ENCODE results near the gene MAPK11.

Gene MAPK11

GRCh38 chr22:50296658-50297490 lies 26.7 kb upstream of the MAPK11 start:
- DNase-seq (ENCODE audit: low read depth in 1 of 2, low spot score in 1 of 2), result no peak

- DNase-seq (ENCODE audit: low read depth in 1 of 2, low spot score in 1 of 2), result no peak
These were observed 24.1 kb upstream of the MAPK11 start for GRCh38 chr22:50294319-50294656.

GRCh38 chr22:50293441-50294318 lies 23.5 kb upstream of the MAPK11 start:
- no peak for DNase-seq (ENCODE audit: low read depth in 1 of 2, low spot score in 1 of 2)

- DNase-seq (ENCODE audit: low read depth in 1 of 2, low spot score in 1 of 2), result no peak
These were observed 22.7 kb upstream of the MAPK11 start for GRCh38 chr22:50292643-50293440.

GRCh38 chr22:50289942-50290630 lies 19.9 kb upstream of the MAPK11 start:
- DNase-seq (ENCODE audit: low read depth in 1 of 2, low spot score in 1 of 2), result no peak

GRCh38 chr22:50289151-50289941 lies 19.2 kb upstream of the MAPK11 start:
- DNase-seq (ENCODE audit: low read depth in 1 of 2, low spot score in 1 of 2), result no peak

- no peak for DNase-seq (ENCODE audit: low read depth in 1 of 2, low spot score in 1 of 2)
These were observed 17.6 kb upstream of the MAPK11 start for GRCh38 chr22:50287731-50288130.

GRCh38 chr22:50286701-50287318 lies 16.6 kb upstream of the MAPK11 start:
- no peak for DNase-seq (ENCODE audit: low read depth in 1 of 2, low spot score in 1 of 2)

GRCh38 chr22:50286275-50286674 lies 16.1 kb upstream of the MAPK11 start:
- no peak for DNase-seq (ENCODE audit: low read depth in 1 of 2, low spot score in 1 of 2)

GRCh38 chr22:50285568-50286229 lies 15.5 kb upstream of the MAPK11 start:
- no peak for DNase-seq (ENCODE audit: low read depth in 1 of 2, low spot score in 1 of 2)

GRCh38 chr22:50284479-50284878 lies 14.3 kb upstream of the MAPK11 start:
- no peak for DNase-seq (ENCODE audit: low read depth in 1 of 2, low spot score in 1 of 2)

GRCh38 chr22:50283821-50284220 lies 13.6 kb upstream of the MAPK11 start:
- no peak for DNase-seq (ENCODE audit: low read depth in 1 of 2, low spot score in 1 of 2)

GRCh38 chr22:50282361-50283155 lies 12.4 kb upstream of the MAPK11 start:
- DNase-seq (ENCODE audit: low read depth in 1 of 2, low spot score in 1 of 2), result no peak

- DNase-seq (ENCODE audit: low read depth in 1 of 2, low spot score in 1 of 2), result no peak
These were observed 11.8 kb upstream of the MAPK11 start for GRCh38 chr22:50281957-50282356.

- DNase-seq (ENCODE audit: low read depth in 1 of 2, low spot score in 1 of 2), result no peak
These were observed 11.2 kb upstream of the MAPK11 start for GRCh38 chr22:50281384-50281760.

GRCh38 chr22:50280708-50281383 lies 10.7 kb upstream of the MAPK11 start:
- DNase-seq (ENCODE audit: low read depth in 1 of 2, low spot score in 1 of 2), result no peak

- no peak for DNase-seq (ENCODE audit: low read depth in 1 of 2, low spot score in 1 of 2)
These were observed 10.0 kb upstream of the MAPK11 start for GRCh38 chr22:50280022-50280707.
